B cell (primary cell): ENCODE measurements around the gene TRAPPC1. TPM values are rescaled to one million over a fixed set of nuclear protein-coding genes. Genes with fewer than 3 reads are reported as not detected.

Experiments
- ATAC-seq: fragments of 200-7000 bp; cut with Tn5 transposase; one replicate; pipeline ENCODE4 v1.10.0; 2021; ENCODE audit warnings: low read depth, mild to moderate bottlenecking, moderate number of reproducible peaks, moderate library complexity
- CTCF ChIA-PET: fragments of 350-600 bp; sonication (Branson Sonifier 250); formaldehyde crosslinking; loops from one replicate; lab custom pipeline; 2021; ENCODE audit warnings: antibody characterized with exemption, inconsistent platforms; lab: Charles Lee
- POLR2A ChIA-PET: fragments of 350-600 bp; sonication (Branson Sonifier 250); formaldehyde crosslinking; loops from one replicate; lab custom pipeline; 2021; ENCODE audit warnings: antibody characterized with exemption; lab: Charles Lee
- DNase-seq: peaks from one replicate; pipeline ENCODE4 v3.0.0; 2013
- H2AFZ ChIP-seq: 2 replicates; pipeline ENCODE4 v1.6.1; 2012; ENCODE audit warnings: mild to moderate bottlenecking, low read depth, low read length; ENCODE audit not compliant: insufficient read depth, poor library complexity, severe bottlenecking
- H3K27ac ChIP-seq, 2 donors: 1 replicate in 1 of 2; 2 replicates in 1 of 2; pipeline ENCODE4 v1.5.1; 2012 to 2013; ENCODE audit warnings: low read length in 2 of 2, mild to moderate bottlenecking in 2 of 2, moderate library complexity in 1 of 2
- H3K27me3 ChIP-seq, 4 experiments: fragments of 200-600 bp in 1 of 4; sonication (generic) in 1 of 4; replicated peaks in 1 of 4; 1 replicate in 2 of 4; 2 replicates in 2 of 4; pipeline versions ENCODE4 v1.6.1 to v1.7.0; 2013 to 2016; ENCODE audit warnings: low read length in 3 of 4, mild to moderate bottlenecking in 2 of 4, mixed read lengths in 1 of 4, moderate library complexity in 1 of 4; ENCODE audit not compliant: insufficient read depth in 4 of 4, control insufficient read depth in 3 of 4; ENCODE audit errors: control extremely low read depth in 1 of 4
- H3K36me3 ChIP-seq, 2 experiments: replicated peaks in 1 of 2; 1 replicate in 1 of 2; 2 replicates in 1 of 2; pipeline versions ENCODE4 v1.6.1 to v1.7.1; 2013; ENCODE audit warnings: low read length in 1 of 2; ENCODE audit not compliant: insufficient read depth in 2 of 2, control insufficient read depth in 1 of 2; ENCODE audit errors: control extremely low read depth in 1 of 2, extremely low read depth in 1 of 2
- H3K4me1 ChIP-seq, 2 donors: fragments of 200-600 bp in 1 of 2; sonication (generic) in 1 of 2; 1 replicate in 1 of 2; 2 replicates in 1 of 2; pipeline versions ENCODE4 v1.5.1 to v1.6.1; 2013 to 2017; ENCODE audit warnings: low read length in 2 of 2; ENCODE audit not compliant: control insufficient read depth in 2 of 2, insufficient read depth in 2 of 2
- H3K4me2 ChIP-seq: replicated peaks from 2 replicates; pipeline ENCODE3; 2012; ENCODE audit warnings: mild to moderate bottlenecking, low read depth, low read length; ENCODE audit not compliant: poor library complexity, severe bottlenecking
- H3K4me3 ChIP-seq, 5 experiments: fragments of 200-600 bp in 1 of 5; sonication (generic) in 1 of 5; 1 replicate in 3 of 5; 2 replicates in 2 of 5; pipeline versions ENCODE4 v1.5.1 to v1.7.0; 2011 to 2016; ENCODE audit warnings: low read length in 4 of 5, mild to moderate bottlenecking in 4 of 5, low read depth in 2 of 5, control low read depth in 1 of 5, moderate library complexity in 1 of 5; ENCODE audit not compliant: insufficient read depth in 1 of 5; ENCODE audit errors: control extremely low read depth in 1 of 5, extremely low read depth in 1 of 5
- H3K79me2 ChIP-seq: fragments of 200-600 bp; sonication (generic); one replicate; pipeline ENCODE4 v1.6.0; 2016; ENCODE audit warnings: low read length; ENCODE audit not compliant: control insufficient read depth, insufficient read depth
- H3K9ac ChIP-seq: fragments of 200-600 bp; sonication (generic); 2 replicates; pipeline ENCODE4 v1.6.1; 2017; ENCODE audit warnings: mild to moderate bottlenecking, low read length, moderate library complexity
- H3K9me3 ChIP-seq, 3 donors: one replicate each; pipeline versions ENCODE4 v1.6.1 to v1.7.1; 2013; ENCODE audit warnings: low read length in 2 of 3; ENCODE audit not compliant: control insufficient read depth in 2 of 3, insufficient read depth in 1 of 3; ENCODE audit errors: control extremely low read depth in 1 of 3
- H4K20me1 ChIP-seq: 2 replicates; pipeline ENCODE4 v1.6.0; 2012; ENCODE audit warnings: mild to moderate bottlenecking, low read length; ENCODE audit not compliant: insufficient read depth, control insufficient read depth, poor library complexity, severe bottlenecking
- H3K27ac Mint-ChIP-seq: one replicate; pipeline ENCODE4 v1.8.0; 2021; ENCODE audit warnings: mixed read lengths
- H3K27me3 Mint-ChIP-seq: one replicate; pipeline ENCODE4 v1.8.0; 2021; ENCODE audit warnings: mixed read lengths
- H3K4me1 Mint-ChIP-seq: one replicate; pipeline ENCODE4 v1.8.0; 2021; ENCODE audit warnings: mixed read lengths
- H3K4me3 Mint-ChIP-seq: one replicate; pipeline ENCODE4 v1.8.0; 2021; ENCODE audit warnings: mixed read lengths
- H3K9me3 Mint-ChIP-seq: one replicate; pipeline ENCODE4 v1.8.0; 2022; ENCODE audit warnings: mixed read lengths; ENCODE audit not compliant: insufficient read depth
- EZH2 ChIP-seq: IDR thresholded peaks from 2 replicates; pipeline ENCODE4 v1.6.1; 2012; ENCODE audit warnings: borderline replicate concordance, low read depth, mild to moderate bottlenecking, moderate library complexity, low read length; ENCODE audit not compliant: insufficient read depth, poor library complexity, severe bottlenecking
- WGBS: methylation state at CpG from one replicate; pipeline ENCODE4 v1.1.5; 2013; ENCODE audit warnings: missing lambda C conversion rate; ENCODE audit not compliant: insufficient coverage; 5-methylcytosine and 5-hydroxymethylcytosine counted together
- intact Hi-C: fragments of 100-400 bp; cut with micrococcal nuclease; formaldehyde crosslinking; loops from one replicate; pipeline ENCODE4 v1.10.0; 2022
- polyA plus RNA-seq: library from polyadenylated mRNA; depleted of rRNA; stranded (reverse); fragments of >200 nt; gene quantifications from 2 replicates; pipeline ENCODE4 v1.2.3, GENCODE V29; 2012
- total RNA-seq, 2 donors: library from RNA; stranded (reverse); fragments of 120-200 nt in 1 of 2; gene quantifications; 1 replicate in 1 of 2; 2 replicates in 1 of 2; pipeline versions ENCODE4 v1.2.3 to v1.2.4, GENCODE V29; 2013 to 2022
- TF ChIP-seq, protein P1 (sequence below): fragments of 200-600 bp; IDR thresholded peaks from one replicate; pipeline ENCODE4 v1.8.0; 2022; ENCODE audit warnings: antibody characterized with exemption, mild to moderate bottlenecking

Gene TRAPPC1
- total and polyA plus RNA-seq, 2 donors (not counting 1 experiment from before 2014, with no cell fraction given): 118 to 173 TPM

DNA sequence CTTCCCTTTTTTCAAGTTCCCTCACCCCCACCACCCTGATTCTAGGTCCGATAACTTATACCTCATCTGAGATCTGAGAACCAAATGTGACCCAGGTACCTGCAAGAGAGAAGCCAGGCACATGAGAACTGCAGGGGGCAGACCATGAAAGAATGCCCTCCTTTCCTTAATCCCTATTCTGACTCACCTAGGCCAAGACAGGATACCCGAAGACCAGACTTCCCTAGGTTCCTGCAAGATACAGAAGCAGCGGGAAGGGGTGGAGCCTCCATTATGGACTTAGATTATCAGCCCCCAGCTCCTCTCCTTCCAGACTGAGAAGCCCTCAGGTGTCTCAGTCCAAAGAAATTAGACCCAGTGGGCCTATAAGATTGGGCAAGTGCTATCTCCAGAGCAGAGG is 4.2 kb downstream of the TRAPPC1 start:
- H3K4me1 ChIP-seq: peaks cover 9 to 34% of the 10 kb centered on the region in 2 donors
- H3K9ac ChIP-seq: no peak overlapping the region
- DNase-seq: no peak
- peaks cover 18% of the 10 kb centered on the region for H3K79me2 ChIP-seq
- H4K20me1 ChIP-seq: peaks cover 4% of the 10 kb centered on the region
- TF ChIP-seq, protein P1, sequence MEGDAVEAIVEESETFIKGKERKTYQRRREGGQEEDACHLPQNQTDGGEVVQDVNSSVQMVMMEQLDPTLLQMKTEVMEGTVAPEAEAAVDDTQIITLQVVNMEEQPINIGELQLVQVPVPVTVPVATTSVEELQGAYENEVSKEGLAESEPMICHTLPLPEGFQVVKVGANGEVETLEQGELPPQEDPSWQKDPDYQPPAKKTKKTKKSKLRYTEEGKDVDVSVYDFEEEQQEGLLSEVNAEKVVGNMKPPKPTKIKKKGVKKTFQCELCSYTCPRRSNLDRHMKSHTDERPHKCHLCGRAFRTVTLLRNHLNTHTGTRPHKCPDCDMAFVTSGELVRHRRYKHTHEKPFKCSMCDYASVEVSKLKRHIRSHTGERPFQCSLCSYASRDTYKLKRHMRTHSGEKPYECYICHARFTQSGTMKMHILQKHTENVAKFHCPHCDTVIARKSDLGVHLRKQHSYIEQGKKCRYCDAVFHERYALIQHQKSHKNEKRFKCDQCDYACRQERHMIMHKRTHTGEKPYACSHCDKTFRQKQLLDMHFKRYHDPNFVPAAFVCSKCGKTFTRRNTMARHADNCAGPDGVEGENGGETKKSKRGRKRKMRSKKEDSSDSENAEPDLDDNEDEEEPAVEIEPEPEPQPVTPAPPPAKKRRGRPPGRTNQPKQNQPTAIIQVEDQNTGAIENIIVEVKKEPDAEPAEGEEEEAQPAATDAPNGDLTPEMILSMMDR: no peak
- no peak for TF ChIP-seq EZH2
- ChIA-PET POLR2A (no interaction called here), CTCF (interaction anchor here (0.5 to 1.2 kb wide), 2 partner anchors 114 to 442 kb away, joined by 4 to 6 read pairs; no protein-coding TSS in a partner anchor)
- no peak overlapping the region for H3K4me3 ChIP-seq
- H3K27me3 ChIP-seq: no peaks in the 10 kb centered on the region
- no peak for ATAC-seq
- H3K4me2 ChIP-seq: no peak overlapping the region
- Mint-ChIP-seq H3K9me3 (no peaks in the 10 kb centered on the region), H3K27ac (no peak overlapping the region), H3K4me3 (no peak overlapping the region), H3K4me1 (peaks cover 37% of the 10 kb centered on the region), H3K27me3 (no peaks in the 10 kb centered on the region)
- H3K9me3 ChIP-seq: no peaks in the 10 kb centered on the region
- WGBS: 85% methylated on average over 3 of the region's 3 CpGs
- H3K36me3 ChIP-seq: peaks cover 0 to 7% of the 10 kb centered on the region in 2 experiments
- no peak overlapping the region for H2AFZ ChIP-seq
- no peak overlapping the region for H3K27ac ChIP-seq
- intact Hi-C loops: no loop called here

DNA sequence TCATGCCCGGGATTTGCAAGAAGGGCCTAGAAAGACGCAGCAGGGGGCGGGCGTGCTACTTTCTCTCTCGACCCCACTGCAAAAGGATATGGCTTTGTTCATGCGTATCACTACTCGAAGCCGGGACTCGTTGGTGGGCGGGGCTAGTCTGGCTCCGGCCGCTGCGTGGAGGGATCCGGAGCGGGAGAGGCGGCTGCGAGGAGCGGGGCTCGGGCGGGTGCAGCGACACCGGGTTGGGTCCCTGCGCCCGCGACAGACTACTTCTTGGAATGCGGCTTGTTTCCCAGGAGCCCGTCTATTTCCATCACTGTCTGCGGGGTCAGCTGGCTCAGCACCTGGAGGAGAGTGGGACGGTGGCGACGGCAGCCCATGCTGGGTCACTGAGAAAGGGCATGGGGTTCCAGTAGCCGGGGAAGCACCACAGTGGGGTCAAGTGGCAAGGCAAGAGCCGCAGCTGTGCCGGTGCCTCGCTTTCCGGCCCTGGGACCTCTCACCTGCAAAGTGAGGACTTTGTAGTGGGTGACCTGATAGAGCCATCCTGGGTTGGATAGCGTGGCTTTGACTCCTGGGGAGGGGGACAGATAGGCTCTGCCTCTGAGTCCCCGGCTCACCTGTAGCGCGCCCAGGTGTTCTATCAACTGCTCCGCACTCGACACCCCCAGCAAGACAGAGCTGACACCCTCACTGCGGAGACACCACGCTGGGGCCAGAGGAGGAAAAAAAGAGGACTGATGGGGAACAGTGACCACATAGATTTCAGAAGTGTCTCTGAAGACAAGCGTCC is 8.7 kb downstream of the TRAPPC1 start:
- Mint-ChIP-seq H3K4me1 (peaks cover 13% of the 10 kb centered on the region), H3K27me3 (no peaks in the 10 kb centered on the region), H3K4me3 (peak overlapping the region; percentile 83), H3K27ac (peak overlapping the region; percentile 85), H3K9me3 (no peaks in the 10 kb centered on the region)
- Histone ChIP-seq H3K27me3 (no peaks in the 10 kb centered on the region), H3K4me2 (peak overlapping the region; percentile 94), H3K4me1 (peaks cover 4 to 16% of the 10 kb centered on the region in 2 donors), H3K4me3 (peak overlapping the region; percentile 32 to 64 (median 53)), H3K9ac (peak overlapping the region; percentile 71), H3K27ac (peak overlapping the region; percentile 25 to 42), H4K20me1 (no peaks in the 10 kb centered on the region), H3K79me2 (no peaks in the 10 kb centered on the region), H3K36me3 (no peaks in the 10 kb centered on the region), H3K9me3 (no peaks in the 10 kb centered on the region), H2AFZ (peak overlapping the region; percentile 94)
- 24% methylated on average over 44 of the region's 45 CpGs for WGBS
- ChIA-PET CTCF (interaction anchor here (0.8 to 3.2 kb wide), 4 partner anchors 9 to 134 kb away, joined by 3 to 31 read pairs (median 6); partner anchors contain the start of genes CNTROB and TRAPPC1), POLR2A (interaction anchor here (1.0 kb wide), 1 partner anchor 9 kb away, joined by 3 read pairs; the partner anchor contains the start of genes CNTROB and TRAPPC1)
- TF ChIP-seq, protein P1: no peak
- TF ChIP-seq EZH2: no peak
- intact Hi-C loops: loop anchor here (1.0 kb wide), 1 partner anchor 9 kb away; the partner anchor contains the start of gene CNTROB
- ATAC-seq: peak; percentile 98
- DNase-seq: peak; percentile 84
